Activated naive CD8-positive, alpha-beta T cell (primary cell): Measurements from ENCODE around the gene SKIC3.
A peak's percentile ranks its signal among the peaks of the same experiment; 100 is the strongest.

Experiments
- H3K27ac Mint-ChIP-seq: one replicate; pipeline ENCODE4 v1.8.0; 2021; ENCODE audit warnings: mixed read lengths
- H3K27me3 Mint-ChIP-seq: one replicate; pipeline ENCODE4 v1.8.0; 2021; ENCODE audit warnings: mixed read lengths
- H3K36me3 Mint-ChIP-seq: one replicate; pipeline ENCODE4 v1.8.0; 2021; ENCODE audit warnings: mixed read lengths
- H3K4me1 Mint-ChIP-seq: one replicate; pipeline ENCODE4 v1.8.0; 2021; ENCODE audit warnings: low read depth, mixed read lengths
- H3K4me3 Mint-ChIP-seq: one replicate; pipeline ENCODE4 v1.8.0; 2021; ENCODE audit warnings: mild to moderate bottlenecking, mixed read lengths
- H3K9me3 Mint-ChIP-seq: one replicate; pipeline ENCODE4 v1.8.0; 2021; ENCODE audit warnings: low read depth, mixed read lengths

Gene SKIC3

DNA sequence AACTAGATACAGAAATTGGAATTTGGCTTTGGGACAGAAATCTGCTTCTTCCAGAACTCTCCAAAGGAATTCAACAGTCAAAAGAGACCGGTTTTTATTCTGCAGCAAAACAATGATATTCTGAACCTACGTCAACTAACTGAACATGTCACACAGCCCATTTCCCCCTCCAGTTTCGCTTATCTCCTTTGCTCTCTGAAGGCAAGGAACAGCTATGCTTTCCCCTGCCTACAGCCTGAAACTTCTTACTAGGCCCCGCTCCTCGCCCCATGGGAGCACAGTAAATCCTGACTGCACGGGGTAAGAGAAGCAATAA lies 488 bp downstream of the SKIC3 start:
- peaks cover 47% of the 10 kb centered on the region for H3K4me1 Mint-ChIP-seq
- peaks cover 9% of the 10 kb centered on the region for H3K36me3 Mint-ChIP-seq
- no peaks in the 10 kb centered on the region for H3K27me3 Mint-ChIP-seq
- H3K4me3 Mint-ChIP-seq, result peak overlapping the region; percentile 96
- H3K27ac Mint-ChIP-seq, result peak overlapping the region; percentile 98
- H3K9me3 Mint-ChIP-seq, result no peaks in the 10 kb centered on the region

- Mint-ChIP-seq H3K27ac (no peak overlapping the region), H3K4me3 (no peak overlapping the region), H3K27me3 (no peaks in the 10 kb centered on the region), H3K4me1 (peaks cover 43% of the 10 kb centered on the region), H3K36me3 (peaks cover 17% of the 10 kb centered on the region), H3K9me3 (no peaks in the 10 kb centered on the region)
These were observed 5.7 kb downstream of the SKIC3 start for GRCh38 chr5:95549030-95549429.

GRCh38 chr5:95543017-95543705 lies 11.6 kb downstream of the SKIC3 start:
- peaks cover 14% of the 10 kb centered on the region for H3K36me3 Mint-ChIP-seq
- peak overlapping the region; percentile 25 for H3K27ac Mint-ChIP-seq

GRCh38 chr5:95537501-95537900 lies 17.3 kb downstream of the SKIC3 start:
- Mint-ChIP-seq H3K4me3 (no peak overlapping the region), H3K36me3 (peaks cover 28% of the 10 kb centered on the region), H3K9me3 (no peaks in the 10 kb centered on the region), H3K4me1 (peaks cover 9% of the 10 kb centered on the region), H3K27ac (no peak overlapping the region), H3K27me3 (no peaks in the 10 kb centered on the region)

More at GRCh38 chr5:95543017-95543705, 11.6 kb downstream of the SKIC3 start:
- Mint-ChIP-seq H3K4me3 (no peak overlapping the region), H3K27me3 (no peaks in the 10 kb centered on the region), H3K9me3 (no peaks in the 10 kb centered on the region), H3K4me1 (peaks cover 18% of the 10 kb centered on the region)

- Mint-ChIP-seq H3K36me3 (peaks cover 24% of the 10 kb centered on the region), H3K9me3 (no peaks in the 10 kb centered on the region), H3K27ac (no peak overlapping the region), H3K4me3 (no peak overlapping the region), H3K4me1 (peaks cover 7% of the 10 kb centered on the region), H3K27me3 (no peaks in the 10 kb centered on the region)
These were observed 21.0 kb downstream of the SKIC3 start for GRCh38 chr5:95533761-95534160.

DNA sequence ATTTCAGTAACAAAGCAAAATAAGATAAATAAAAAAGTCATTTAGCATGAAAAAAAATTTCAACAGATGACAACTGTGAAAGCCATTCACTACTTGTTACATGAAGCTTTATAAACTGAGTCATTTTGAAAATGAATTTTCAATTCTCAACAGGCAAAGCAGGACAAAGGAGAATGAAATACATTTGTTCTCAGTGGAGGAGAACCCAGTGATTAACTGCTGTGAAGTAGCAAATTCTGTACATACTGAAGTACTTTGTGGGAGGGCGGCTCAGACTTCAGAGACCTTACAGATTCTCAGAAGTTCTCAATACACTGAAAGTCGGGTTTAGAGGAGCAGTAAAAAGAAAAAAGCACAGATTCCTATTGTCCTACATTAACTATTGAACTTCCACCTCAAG lies 21.7 kb downstream of the SKIC3 start:
- Mint-ChIP-seq H3K27ac (no peak overlapping the region), H3K4me3 (no peak overlapping the region), H3K27me3 (no peaks in the 10 kb centered on the region), H3K4me1 (peaks cover 9% of the 10 kb centered on the region), H3K36me3 (peaks cover 26% of the 10 kb centered on the region), H3K9me3 (no peaks in the 10 kb centered on the region)

- no peak overlapping the region for H3K4me3 Mint-ChIP-seq
- H3K4me1 Mint-ChIP-seq, result peaks cover 9% of the 10 kb centered on the region
- no peak overlapping the region for H3K27ac Mint-ChIP-seq
- H3K9me3 Mint-ChIP-seq, result no peaks in the 10 kb centered on the region
- peaks cover 26% of the 10 kb centered on the region for H3K36me3 Mint-ChIP-seq
- H3K27me3 Mint-ChIP-seq, result no peaks in the 10 kb centered on the region
These were observed 22.4 kb downstream of the SKIC3 start for GRCh38 chr5:95532415-95532814.

DNA sequence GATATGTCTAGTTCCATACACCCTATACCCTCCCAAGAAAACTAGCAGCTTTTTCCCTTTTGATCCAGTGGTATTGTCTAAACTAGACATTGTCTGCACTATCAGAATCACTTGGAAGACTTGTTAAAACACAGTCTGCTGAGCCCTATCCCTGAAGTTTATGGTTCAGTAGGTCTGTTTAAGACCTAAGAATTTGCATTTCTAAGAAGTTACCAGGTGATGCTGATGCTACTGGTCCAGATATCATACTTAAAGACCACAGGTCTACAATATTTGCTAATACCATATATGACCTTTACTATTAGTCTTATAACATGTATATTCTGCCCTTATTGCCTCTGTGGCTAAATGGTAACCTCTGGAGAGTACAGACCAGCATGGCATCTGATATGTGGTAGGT lies 23.3 kb downstream of the SKIC3 start:
- Mint-ChIP-seq H3K36me3 (peaks cover 23% of the 10 kb centered on the region), H3K4me3 (no peak overlapping the region), H3K4me1 (peaks cover 8% of the 10 kb centered on the region), H3K9me3 (no peaks in the 10 kb centered on the region), H3K27ac (no peak overlapping the region), H3K27me3 (no peaks in the 10 kb centered on the region)

DNA sequence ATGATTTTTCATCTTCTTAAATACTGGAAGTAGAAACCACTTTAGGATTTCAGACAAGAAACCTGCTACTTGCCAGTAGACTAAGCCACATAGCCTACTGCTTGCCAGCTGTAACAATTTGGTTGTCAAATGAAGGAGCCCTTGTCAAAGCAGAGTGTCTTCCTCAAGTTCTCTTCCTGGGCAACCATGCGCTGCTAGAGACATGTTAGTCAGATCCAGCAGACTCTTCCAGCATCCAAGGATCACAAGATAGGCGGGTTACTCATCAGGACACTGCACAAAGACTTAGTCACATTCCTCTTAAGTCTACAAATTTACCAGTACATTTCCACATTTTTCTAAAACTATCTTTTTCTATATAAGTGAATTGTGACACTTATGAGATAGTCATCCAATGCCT lies 24.4 kb downstream of the SKIC3 start:
- Mint-ChIP-seq H3K4me3 (no peak overlapping the region), H3K27ac (no peak overlapping the region), H3K9me3 (no peaks in the 10 kb centered on the region), H3K36me3 (peaks cover 21% of the 10 kb centered on the region), H3K4me1 (peaks cover 6% of the 10 kb centered on the region), H3K27me3 (no peaks in the 10 kb centered on the region)

- Mint-ChIP-seq H3K4me1 (peaks cover 2% of the 10 kb centered on the region), H3K27ac (no peak overlapping the region), H3K36me3 (peaks cover 11% of the 10 kb centered on the region), H3K27me3 (no peaks in the 10 kb centered on the region), H3K9me3 (no peaks in the 10 kb centered on the region), H3K4me3 (no peak overlapping the region)
These were observed 26.2 kb downstream of the SKIC3 start for GRCh38 chr5:95528565-95528964.

DNA sequence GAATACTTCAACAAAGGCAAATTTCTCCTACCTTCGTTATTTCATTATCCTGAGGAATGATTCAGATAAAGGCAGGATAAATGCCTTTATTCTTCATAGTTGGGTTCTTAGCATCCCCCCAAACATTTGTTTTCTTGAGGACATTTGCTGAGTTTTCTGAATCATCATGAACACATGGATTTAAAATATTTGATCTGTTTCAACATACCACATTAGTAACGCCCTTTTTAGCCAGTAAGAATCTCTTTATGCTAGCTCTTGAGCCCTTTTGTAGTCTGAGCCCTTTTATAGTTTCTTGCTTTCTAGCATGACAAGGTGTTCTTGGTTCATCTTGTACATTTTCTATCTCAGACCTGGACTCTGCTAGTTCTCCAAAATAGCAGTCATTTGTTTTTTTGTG lies 27.9 kb downstream of the SKIC3 start:
- peaks cover 9% of the 10 kb centered on the region for H3K36me3 Mint-ChIP-seq
- peaks cover 2% of the 10 kb centered on the region for H3K4me1 Mint-ChIP-seq
- H3K9me3 Mint-ChIP-seq, result no peaks in the 10 kb centered on the region
- H3K27ac Mint-ChIP-seq, result no peak overlapping the region
- no peak overlapping the region for H3K4me3 Mint-ChIP-seq
- H3K27me3 Mint-ChIP-seq, result no peaks in the 10 kb centered on the region

- Mint-ChIP-seq H3K9me3 (no peaks in the 10 kb centered on the region), H3K4me1 (peaks cover 2% of the 10 kb centered on the region), H3K4me3 (no peak overlapping the region), H3K27ac (no peak overlapping the region), H3K36me3 (peaks cover 17% of the 10 kb centered on the region), H3K27me3 (no peaks in the 10 kb centered on the region)
These were observed 30.4 kb downstream of the SKIC3 start for GRCh38 chr5:95524423-95524822.

DNA sequence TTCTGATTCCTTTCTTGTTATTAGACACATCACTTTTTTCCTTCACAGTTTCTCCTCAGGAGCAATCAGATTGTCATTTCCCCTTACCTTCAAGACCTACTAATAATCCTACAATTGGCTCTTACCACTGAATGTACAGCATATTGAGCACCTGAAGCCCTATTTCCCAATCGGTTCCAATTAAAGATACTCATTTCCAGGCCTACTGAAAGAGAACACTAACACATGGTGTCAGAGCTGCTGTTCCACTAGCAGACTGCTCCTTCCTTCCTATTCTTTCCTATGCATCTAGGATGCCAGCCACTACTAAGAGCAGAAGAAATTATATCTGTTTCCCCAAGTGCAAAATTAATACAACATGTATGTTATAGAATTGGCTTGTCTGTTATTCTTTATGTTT lies 34.6 kb downstream of the SKIC3 start:
- no peaks in the 10 kb centered on the region for H3K27me3 Mint-ChIP-seq
- no peaks in the 10 kb centered on the region for H3K9me3 Mint-ChIP-seq
- H3K4me3 Mint-ChIP-seq, result no peak overlapping the region
- peaks cover 21% of the 10 kb centered on the region for H3K36me3 Mint-ChIP-seq
- no peaks in the 10 kb centered on the region for H3K4me1 Mint-ChIP-seq
- no peak overlapping the region for H3K27ac Mint-ChIP-seq

GRCh38 chr5:95519681-95520080 lies 35.1 kb downstream of the SKIC3 start:
- Mint-ChIP-seq H3K27ac (no peak overlapping the region), H3K27me3 (no peaks in the 10 kb centered on the region), H3K9me3 (no peaks in the 10 kb centered on the region), H3K4me1 (no peaks in the 10 kb centered on the region), H3K36me3 (peaks cover 21% of the 10 kb centered on the region), H3K4me3 (no peak overlapping the region)

DNA sequence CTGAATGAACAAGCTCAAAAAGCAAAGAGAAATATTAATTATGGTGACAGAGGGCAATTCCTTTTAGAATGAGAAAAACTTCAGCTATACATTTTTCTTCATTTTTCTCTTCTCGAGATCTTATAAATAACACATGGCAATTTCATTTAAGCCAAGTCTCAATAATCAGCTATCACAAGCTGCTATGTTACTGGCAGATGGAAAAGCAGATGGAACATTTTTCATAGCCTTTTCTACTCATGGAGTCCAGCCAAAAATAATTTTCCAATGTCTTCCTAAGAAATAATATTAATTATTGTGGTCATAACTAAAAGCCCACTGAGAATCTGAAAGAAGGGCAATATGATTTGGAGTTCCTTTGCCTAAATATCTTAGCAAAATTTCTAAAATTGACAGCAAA lies 35.6 kb downstream of the SKIC3 start:
- no peaks in the 10 kb centered on the region for H3K4me1 Mint-ChIP-seq
- peaks cover 21% of the 10 kb centered on the region for H3K36me3 Mint-ChIP-seq
- no peak overlapping the region for H3K4me3 Mint-ChIP-seq
- no peak overlapping the region for H3K27ac Mint-ChIP-seq
- no peaks in the 10 kb centered on the region for H3K9me3 Mint-ChIP-seq
- no peaks in the 10 kb centered on the region for H3K27me3 Mint-ChIP-seq

DNA sequence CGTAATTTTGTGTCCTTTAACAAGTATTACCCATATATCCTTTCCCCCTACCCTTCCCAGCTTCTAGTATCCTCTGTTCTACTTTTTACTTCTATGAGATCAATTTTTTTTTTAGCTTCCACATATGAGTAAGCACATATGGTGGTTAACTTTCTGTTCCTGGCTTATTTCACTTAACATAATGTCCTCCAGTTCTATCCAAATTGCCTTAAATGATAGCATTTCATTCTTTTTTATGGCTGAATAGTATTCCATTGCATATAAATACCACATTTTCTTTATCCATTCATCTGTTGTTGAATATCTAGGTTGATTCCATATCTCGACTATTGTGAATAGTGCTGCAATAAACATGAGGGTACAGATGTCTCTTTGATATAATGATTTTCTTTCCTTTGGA lies 36.4 kb downstream of the SKIC3 start:
- no peaks in the 10 kb centered on the region for H3K9me3 Mint-ChIP-seq
- H3K4me1 Mint-ChIP-seq, result no peaks in the 10 kb centered on the region
- no peak overlapping the region for H3K27ac Mint-ChIP-seq
- no peak overlapping the region for H3K4me3 Mint-ChIP-seq
- H3K36me3 Mint-ChIP-seq, result peaks cover 21% of the 10 kb centered on the region
- no peaks in the 10 kb centered on the region for H3K27me3 Mint-ChIP-seq
